ENCODE results near the gene PTGDS. TPM values are rescaled to one million over a fixed set of nuclear protein-coding genes. Genes with fewer than 3 reads are reported as not detected.

PTGDS gene
- total RNA-seq, result 10 to 100 TPM in 3 of 4 donors, 1 to 10 TPM in 1; 4.3 to 31.7 (median 25.7) TPM

- TF ChIP-seq POLR2AphosphoS5 (IDR thresholded peaks at IDR 0.05), result no peak
- no peak for TF ChIP-seq CTCF (IDR thresholded peaks at IDR 0.05)
- no peak for TF ChIP-seq POLR2A (IDR thresholded peaks at IDR 0.05)
- WGBS, result 100% methylated on average over 4 of the region's 10 CpGs
- no peak within 1 kb of the TSS for H3K27ac ChIP-seq
- DNase-seq (ENCODE audit: low spot score in 2 of 2), result no peak
- H3K4me3 ChIP-seq, result peak within 1 kb of the TSS; percentile 56
- H3K9me3 ChIP-seq, result no peaks in the 10 kb centered on the region
- H3K4me1 ChIP-seq, result peaks cover 39% of the 10 kb centered on the region
- no peaks in the 10 kb centered on the region for H3K36me3 ChIP-seq
- peaks cover under 1% of the 10 kb centered on the region for H3K27me3 ChIP-seq
Measured at GRCh38 chr9:136977223-136977622, at the start of gene PTGDS. Gene PTGDS (plus strand): TSS chr9:136977504. CDS start chr9:136977579, 75 bp downstream.

GRCh38 chr9:136928591-136928990 lies 48.7 kb upstream of the PTGDS start:
- Histone ChIP-seq H3K4me1 (peaks cover 11% of the 10 kb centered on the region), H3K9me3 (no peaks in the 10 kb centered on the region), H3K4me3 (no peak overlapping the region), H3K27ac (no peak overlapping the region), H3K27me3 (no peaks in the 10 kb centered on the region), H3K36me3 (peaks cover 37% of the 10 kb centered on the region)
- DNase-seq (ENCODE audit: low spot score in 2 of 2), result no peak
- TF ChIP-seq POLR2AphosphoS5 (IDR thresholded peaks at IDR 0.05), result no peak
- no peak for TF ChIP-seq EP300 (IDR thresholded peaks at IDR 0.05)
- no peak for TF ChIP-seq CTCF (IDR thresholded peaks at IDR 0.05)
- TF ChIP-seq POLR2A (IDR thresholded peaks at IDR 0.05), result no peak
- WGBS, result 89% methylated on average over 5 of the region's 9 CpGs

- no peak overlapping the region for H3K27ac ChIP-seq
- peaks cover 9% of the 10 kb centered on the region for H3K4me1 ChIP-seq
- no peaks in the 10 kb centered on the region for H3K9me3 ChIP-seq
- TF ChIP-seq POLR2A (IDR thresholded peaks at IDR 0.05) (no peak), POLR2AphosphoS5 (IDR thresholded peaks at IDR 0.05) (no peak), CTCF (IDR thresholded peaks at IDR 0.05) (no peak), EP300 (IDR thresholded peaks at IDR 0.05) (no peak)
- H3K27me3 ChIP-seq, result no peaks in the 10 kb centered on the region
- peaks cover 29% of the 10 kb centered on the region for H3K36me3 ChIP-seq
- H3K4me3 ChIP-seq, result no peak overlapping the region
- no peak for DNase-seq (ENCODE audit: low spot score in 2 of 2)
- WGBS, result 91% methylated on average over 4 of the region's 4 CpGs
Measured at GRCh38 chr9:136930014-136930413, 47.3 kb upstream of the PTGDS start.

GRCh38 chr9:136931611-136932130 lies 45.6 kb upstream of the PTGDS start:
- WGBS, result 75% methylated on average over 2 of the region's 2 CpGs
- no peaks in the 10 kb centered on the region for H3K27me3 ChIP-seq
- H3K4me1 ChIP-seq, result peaks cover 4% of the 10 kb centered on the region
- H3K9me3 ChIP-seq, result no peaks in the 10 kb centered on the region
- peaks cover 12% of the 10 kb centered on the region for H3K36me3 ChIP-seq
- no peak for TF ChIP-seq EP300 (IDR thresholded peaks at IDR 0.05)
- no peak for TF ChIP-seq POLR2AphosphoS5 (IDR thresholded peaks at IDR 0.05)
- no peak for TF ChIP-seq CTCF (IDR thresholded peaks at IDR 0.05)
- TF ChIP-seq POLR2A (IDR thresholded peaks at IDR 0.05), result no peak
- no peak for DNase-seq (ENCODE audit: low spot score in 2 of 2)
- no peak overlapping the region for H3K4me3 ChIP-seq
- no peak overlapping the region for H3K27ac ChIP-seq

GRCh38 chr9:136934277-136934676 lies 43.0 kb upstream of the PTGDS start:
- WGBS, result 93% methylated on average over 3 of the region's 3 CpGs
- Histone ChIP-seq H3K27me3 (no peaks in the 10 kb centered on the region), H3K27ac (no peak overlapping the region), H3K9me3 (no peaks in the 10 kb centered on the region), H3K4me3 (no peak overlapping the region), H3K4me1 (no peaks in the 10 kb centered on the region), H3K36me3 (peaks cover 10% of the 10 kb centered on the region)
- TF ChIP-seq POLR2AphosphoS5 (IDR thresholded peaks at IDR 0.05) (no peak), POLR2A (IDR thresholded peaks at IDR 0.05) (no peak), CTCF (IDR thresholded peaks at IDR 0.05) (no peak), EP300 (IDR thresholded peaks at IDR 0.05) (no peak)
- DNase-seq (ENCODE audit: low spot score in 2 of 2), result no peak

Measured in suprapubic skin (tissue), 4 donors.